SHP77 (cell line): ENCODE results near the gene EGLN2.
"Not testable (repeated sequence)": the region's sequence is repeated elsewhere in the genome, so short reads cannot be mapped to it uniquely, and the experiment has no call there.

Source experiments
- DNase-seq, 2 experiments: peaks; one replicate each; lab custom pipeline; 2025; lab: John Stamatoyannopoulos, UW

Gene EGLN2

GRCh38 chr19:40846722-40847121 lies 47.7 kb downstream of the EGLN2 start:
- DNase-seq, result not testable (repeated sequence)

GRCh38 chr19:40850277-40850676 lies 51.3 kb downstream of the EGLN2 start, which contains the start of gene CYP2A6:
Gene CYP2A6 (minus strand): TSS chr19:40850447. CDS start chr19:40850426, 21 bp downstream.
- not testable (repeated sequence) for DNase-seq

- DNase-seq, result not testable (repeated sequence)
These were observed 53.6 kb downstream of the EGLN2 start for GRCh38 chr19:40852467-40853152.
